SH-SY5Y (cell line): ENCODE results near the gene RTP3.

ENCODE experiments used
- GATA2 ChIP-seq: IDR thresholded peaks from 2 replicates; pipeline ENCODE4 v1.6.1; 2011; ENCODE audit warnings: mild to moderate bottlenecking, low read depth, low read length
- GATA3 ChIP-seq: IDR thresholded peaks from 2 replicates; pipeline ENCODE4 v1.6.1; 2011; ENCODE audit warnings: low read depth, mild to moderate bottlenecking, low read length, moderate library complexity

DNA sequence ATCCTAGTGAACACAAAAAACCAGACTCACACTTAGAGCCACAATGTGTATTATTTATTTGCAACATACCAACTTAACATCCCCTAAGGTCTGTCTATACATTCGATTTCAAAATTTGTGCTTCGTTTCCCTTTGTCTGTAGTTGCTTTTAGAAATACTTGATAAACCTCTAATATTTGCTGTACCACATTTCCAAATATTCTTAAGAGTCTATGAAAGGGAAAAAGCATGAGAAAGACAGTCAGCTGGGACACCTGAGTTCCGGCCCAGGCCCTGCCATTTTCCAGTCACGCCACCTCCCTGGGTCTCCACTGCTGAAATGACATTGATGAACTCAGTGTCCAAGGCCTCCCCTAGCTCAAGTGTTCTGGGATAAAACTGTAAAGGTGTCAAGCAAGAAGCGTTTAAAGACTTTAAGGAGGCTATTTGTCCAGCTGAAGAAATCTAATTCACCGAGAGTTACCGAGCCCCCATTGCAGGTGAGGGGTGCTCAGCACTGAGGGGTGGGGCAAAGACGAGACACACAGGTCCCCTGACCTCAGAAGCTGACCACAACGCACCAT, 41.7 kb downstream of the RTP3 start:
- TF ChIP-seq GATA3 (no peak), GATA2 (no peak)
